ENCODE data around the gene PTK7.

DNA sequence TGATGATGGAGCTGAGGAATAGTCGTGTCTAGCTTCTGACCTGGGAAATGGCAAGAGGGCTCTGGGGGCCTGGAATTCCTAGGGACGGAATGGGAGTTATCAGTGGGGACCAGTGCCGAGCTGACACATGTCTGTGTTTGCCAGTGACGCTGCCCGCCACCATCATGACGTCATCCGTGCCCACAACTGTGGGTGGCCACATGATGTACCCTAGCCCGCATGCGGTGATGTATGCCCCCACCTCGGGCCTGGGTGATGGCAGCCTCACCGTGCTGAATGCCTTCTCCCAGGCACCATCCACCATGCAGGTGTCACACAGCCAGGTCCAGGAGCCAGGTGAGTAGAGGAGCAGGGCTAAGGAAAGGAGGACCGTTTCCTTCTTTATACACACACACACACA is 102.0 kb downstream of the PTK7 start:
- no peak for TF ChIP-seq GATA2 (IDR thresholded peaks at IDR 0.05; ENCODE audit: low read depth, low read length)
- TF ChIP-seq GATA3 (IDR thresholded peaks at IDR 0.05; ENCODE audit: low read depth, low read length): no peak
